ENCODE measurements around the gene CCDC172. TPM values are rescaled to one million over a fixed set of nuclear protein-coding genes. Genes with fewer than 3 reads are reported as not detected.

CCDC172 gene
- total and polyA plus RNA-seq, 2 donors (not counting 1 experiment from before 2014, with no cell fraction given): not detected

DNA sequence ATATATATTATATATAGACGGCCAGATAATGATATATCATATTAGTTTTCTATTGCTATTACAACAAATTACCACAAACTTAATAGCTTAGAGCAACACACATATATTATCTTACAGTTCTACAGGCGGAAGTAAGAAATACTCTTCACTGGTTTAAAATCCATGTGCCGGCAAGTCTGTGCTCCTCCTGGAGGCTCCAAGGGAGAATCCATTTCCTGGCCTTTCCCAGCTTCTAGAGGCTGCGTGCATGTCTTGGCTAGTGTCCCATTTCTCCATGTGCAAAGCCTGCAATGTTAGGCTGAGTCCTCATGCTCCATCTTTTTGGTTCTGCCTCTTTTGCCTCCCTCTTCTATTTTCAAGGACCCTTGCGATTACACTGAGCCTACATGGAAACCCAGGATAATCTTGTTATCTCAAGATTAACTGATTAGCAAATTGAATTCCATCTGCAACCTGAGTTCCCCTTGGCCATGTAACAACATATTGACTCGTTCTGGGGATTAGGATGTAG, 79.5 kb downstream of the CCDC172 start:
- H3K4me1 ChIP-seq (ENCODE audit: control insufficient read depth, extremely low read depth, insufficient read depth, low read length): no peaks in the 10 kb centered on the region
- no peak overlapping the region for H3K4me3 ChIP-seq (replicated peaks in 1 of 4; ENCODE audit: control extremely low read depth in 1 of 4, insufficient read depth in 1 of 4, low read depth in 3 of 4, low read length in 4 of 4)
- no peaks in the 10 kb centered on the region for H3K36me3 ChIP-seq (ENCODE audit: control insufficient read depth, insufficient read depth, low read length)
- H2AFZ ChIP-seq (ENCODE audit: low read length): no peak overlapping the region
- no peak overlapping the region for H3K4me2 ChIP-seq (ENCODE audit: extremely low read depth, insufficient read depth, low read length)
- TF ChIP-seq CTCF (conservative IDR thresholded peaks at IDR 0.05 in 1 of 2, IDR thresholded peaks at IDR 0.05 in 1 of 2; ENCODE audit: low read depth in 1 of 2, low read length in 2 of 2): no peak
- TF ChIP-seq EZH2 (IDR thresholded peaks at IDR 0.05; ENCODE audit: low read length, missing control alignments): no peak
- no peaks in the 10 kb centered on the region for H3K9me3 ChIP-seq (ENCODE audit: control insufficient read depth, insufficient read depth, low read depth, low read length)
- no peak overlapping the region for H3K27ac ChIP-seq (ENCODE audit: insufficient read depth, low read length)
- no peaks in the 10 kb centered on the region for H3K27me3 ChIP-seq (ENCODE audit: control insufficient read depth, insufficient read depth, low read length)
- DNase-seq (ENCODE audit: low read depth in 2 of 2): no peak
- no peak overlapping the region for H3K9ac ChIP-seq (ENCODE audit: insufficient read depth, low read length)
- no peaks in the 10 kb centered on the region for H3K79me2 ChIP-seq (ENCODE audit: control insufficient read depth, insufficient read depth, low read length)
- H4K20me1 ChIP-seq (ENCODE audit: control insufficient read depth, extremely low read depth, insufficient read depth, low read length): no peaks in the 10 kb centered on the region

GRCh38 chr10:116408719-116409118, 84.5 kb downstream of the CCDC172 start:
- Histone ChIP-seq H3K27me3 (ENCODE audit: control insufficient read depth, insufficient read depth, low read length) (no peaks in the 10 kb centered on the region), H3K27ac (ENCODE audit: insufficient read depth, low read length) (no peak overlapping the region), H3K9ac (ENCODE audit: insufficient read depth, low read length) (no peak overlapping the region), H4K20me1 (ENCODE audit: control insufficient read depth, extremely low read depth, insufficient read depth, low read length) (no peaks in the 10 kb centered on the region), H3K4me2 (ENCODE audit: extremely low read depth, insufficient read depth, low read length) (no peak overlapping the region), H3K9me3 (ENCODE audit: control insufficient read depth, insufficient read depth, low read depth, low read length) (no peaks in the 10 kb centered on the region), H2AFZ (ENCODE audit: low read length) (no peak overlapping the region), H3K79me2 (ENCODE audit: control insufficient read depth, insufficient read depth, low read length) (no peaks in the 10 kb centered on the region), H3K36me3 (ENCODE audit: control insufficient read depth, insufficient read depth, low read length) (no peaks in the 10 kb centered on the region), H3K4me1 (ENCODE audit: control insufficient read depth, extremely low read depth, insufficient read depth, low read length) (no peaks in the 10 kb centered on the region), H3K4me3 (replicated peaks in 1 of 4; ENCODE audit: control extremely low read depth in 1 of 4, insufficient read depth in 1 of 4, low read depth in 3 of 4, low read length in 4 of 4) (no peak overlapping the region)
- DNase-seq (ENCODE audit: low read depth in 2 of 2): no peak
- no peak for TF ChIP-seq EZH2 (IDR thresholded peaks at IDR 0.05; ENCODE audit: low read length, missing control alignments)
- TF ChIP-seq CTCF (conservative IDR thresholded peaks at IDR 0.05 in 1 of 2, IDR thresholded peaks at IDR 0.05 in 1 of 2; ENCODE audit: low read depth in 1 of 2, low read length in 2 of 2): no peak

DNA sequence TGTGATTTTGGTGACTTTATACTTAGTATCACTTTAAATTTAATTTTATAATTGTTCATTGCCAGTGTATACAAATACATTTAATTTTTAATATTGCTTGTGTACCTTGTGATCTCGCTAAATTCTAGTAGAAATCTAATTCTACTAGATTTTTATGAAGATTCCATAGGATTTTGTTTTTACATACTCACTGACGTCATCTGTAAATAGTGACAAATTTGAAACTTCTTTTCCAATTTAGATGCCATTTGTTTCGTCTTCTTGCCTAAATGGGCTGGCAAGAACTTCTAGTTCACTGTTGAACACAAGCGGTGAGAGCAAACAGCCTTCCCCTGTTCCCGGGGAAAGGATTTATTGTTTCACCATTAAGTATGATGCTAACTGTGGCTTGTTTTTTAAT, 86.1 kb downstream of the CCDC172 start:
- H3K9me3 ChIP-seq (ENCODE audit: control insufficient read depth, insufficient read depth, low read depth, low read length): no peaks in the 10 kb centered on the region
- no peaks in the 10 kb centered on the region for H4K20me1 ChIP-seq (ENCODE audit: control insufficient read depth, extremely low read depth, insufficient read depth, low read length)
- H3K4me3 ChIP-seq (replicated peaks in 1 of 4; ENCODE audit: control extremely low read depth in 1 of 4, insufficient read depth in 1 of 4, low read depth in 3 of 4, low read length in 4 of 4): no peak overlapping the region
- TF ChIP-seq CTCF (conservative IDR thresholded peaks at IDR 0.05 in 1 of 2, IDR thresholded peaks at IDR 0.05 in 1 of 2; ENCODE audit: low read depth in 1 of 2, low read length in 2 of 2) (no peak), EZH2 (IDR thresholded peaks at IDR 0.05; ENCODE audit: low read length, missing control alignments) (no peak)
- no peaks in the 10 kb centered on the region for H3K27me3 ChIP-seq (ENCODE audit: control insufficient read depth, insufficient read depth, low read length)
- H3K27ac ChIP-seq (ENCODE audit: insufficient read depth, low read length): no peak overlapping the region
- no peaks in the 10 kb centered on the region for H3K79me2 ChIP-seq (ENCODE audit: control insufficient read depth, insufficient read depth, low read length)
- no peak overlapping the region for H2AFZ ChIP-seq (ENCODE audit: low read length)
- no peaks in the 10 kb centered on the region for H3K36me3 ChIP-seq (ENCODE audit: control insufficient read depth, insufficient read depth, low read length)
- no peak overlapping the region for H3K4me2 ChIP-seq (ENCODE audit: extremely low read depth, insufficient read depth, low read length)
- no peak overlapping the region for H3K9ac ChIP-seq (ENCODE audit: insufficient read depth, low read length)
- no peak for DNase-seq (ENCODE audit: low read depth in 2 of 2)
- H3K4me1 ChIP-seq (ENCODE audit: control insufficient read depth, extremely low read depth, insufficient read depth, low read length): no peaks in the 10 kb centered on the region
